ENCODE data around the gene FGFBP3.

FGFBP3 gene

GRCh38 chr10:91856637-91857036 is 52.6 kb downstream of the FGFBP3 start:
- no peak for DNase-seq (ENCODE audit: low read depth in 1 of 2, low spot score in 1 of 2)
